HG03565 (cell line): ENCODE measurements around the gene UNC79.

ENCODE experiments used
- ATAC-seq: cut with Tn5 transposase; IDR thresholded peaks from one replicate; pipeline ENCODE4 v1.9.1; 2021; ENCODE audit warnings: mild to moderate bottlenecking, moderate library complexity; ENCODE audit not compliant: unreplicated experiment

Gene UNC79

GRCh38 chr14:93723001-93723400 lies 292.3 kb downstream of the UNC79 start:
- ATAC-seq, result no peak

GRCh38 chr14:93725002-93725582 lies 294.4 kb downstream of the UNC79 start:
- ATAC-seq, result no peak

- ATAC-seq, result no peak
Observed at GRCh38 chr14:93725993-93726392, 295.3 kb downstream of the UNC79 start.

GRCh38 chr14:93727039-93727740 lies 296.5 kb downstream of the UNC79 start:
- no peak for ATAC-seq

GRCh38 chr14:93727917-93728650 lies 297.3 kb downstream of the UNC79 start:
- ATAC-seq, result no peak

- no peak for ATAC-seq
Observed at GRCh38 chr14:93728651-93729016, 297.9 kb downstream of the UNC79 start.

GRCh38 chr14:93729993-93730392 lies 299.3 kb downstream of the UNC79 start:
- no peak for ATAC-seq

GRCh38 chr14:93731753-93732152 lies 301.0 kb downstream of the UNC79 start:
- ATAC-seq, result no peak

GRCh38 chr14:93732524-93732923 lies 301.8 kb downstream of the UNC79 start:
- no peak for ATAC-seq

GRCh38 chr14:93733231-93733630 lies 302.5 kb downstream of the UNC79 start:
- no peak for ATAC-seq

- no peak for ATAC-seq
Observed at GRCh38 chr14:93733631-93734030, 302.9 kb downstream of the UNC79 start.

GRCh38 chr14:93734086-93734822 lies 303.5 kb downstream of the UNC79 start:
- ATAC-seq, result no peak

- ATAC-seq, result no peak
Observed at GRCh38 chr14:93735206-93735605, 304.5 kb downstream of the UNC79 start.

GRCh38 chr14:93736378-93737014 lies 305.8 kb downstream of the UNC79 start:
- ATAC-seq, result no peak

- no peak for ATAC-seq
Observed at GRCh38 chr14:93737634-93738033, 306.9 kb downstream of the UNC79 start.

GRCh38 chr14:93741556-93742230 lies 311.0 kb downstream of the UNC79 start:
- no peak for ATAC-seq

GRCh38 chr14:93742761-93743160 lies 312.0 kb downstream of the UNC79 start:
- no peak for ATAC-seq

- no peak for ATAC-seq
Observed at GRCh38 chr14:93743270-93744060, 312.7 kb downstream of the UNC79 start.

- no peak for ATAC-seq
Observed at GRCh38 chr14:93744176-93744575, 313.4 kb downstream of the UNC79 start.

- no peak for ATAC-seq
Observed at GRCh38 chr14:93744876-93745275, 314.1 kb downstream of the UNC79 start.
